OCI-LY3 (cell line): ENCODE data around the gene PPP6R1.
"Not testable (repeated sequence)": the region's sequence is repeated elsewhere in the genome, so short reads cannot be mapped to it uniquely, and the experiment has no call there.

Source experiments
- H2AFZ ChIP-seq: fragments of 200-600, 300-600 bp; shearing (Covaris generic); 2 replicates; pipeline ENCODE4 v1.6.0; 2014; ENCODE audit warnings: antibody characterized with exemption, low read depth, low read length
- H3K27ac ChIP-seq: fragments of 200-600, 300-600 bp; sonication (generic); 2 replicates; pipeline ENCODE4 v1.5.1; 2014; ENCODE audit warnings: mild to moderate bottlenecking, low read length, moderate library complexity, mixed read lengths
- H3K27me3 ChIP-seq: fragments of 200-600, 300-600 bp; sonication (generic); 2 replicates; pipeline ENCODE4 v1.6.1; 2014; ENCODE audit warnings: low read depth, low read length, mixed read lengths
- H3K36me3 ChIP-seq: fragments of 200-600, 300-600 bp; sonication (generic); replicated peaks from 2 replicates; pipeline ENCODE3; 2014; ENCODE audit warnings: low read depth, low read length, mixed read lengths
- H3K4me1 ChIP-seq: fragments of 300-600, 200-600 bp; sonication (generic); 2 replicates; pipeline ENCODE4 v1.6.1; 2014; ENCODE audit warnings: low read length, mixed read lengths
- H3K4me2 ChIP-seq: fragments of 200-600, 300-600 bp; sonication (generic); 2 replicates; pipeline ENCODE4 v1.6.1; 2014; ENCODE audit warnings: low read length, mixed read lengths
- H3K4me3 ChIP-seq: fragments of 300-600, 200-600 bp; sonication (generic); 2 replicates; pipeline ENCODE4 v1.5.1; 2014; ENCODE audit warnings: antibody characterized with exemption, mild to moderate bottlenecking, low read length, moderate library complexity
- H3K79me2 ChIP-seq: fragments of 300-600, 200-600 bp; shearing (Covaris generic); 2 replicates; pipeline ENCODE4 v1.6.1; 2014; ENCODE audit warnings: mild to moderate bottlenecking, low read length, mixed read lengths
- H3K9ac ChIP-seq: fragments of 300-600, 200-600 bp; shearing (Covaris generic); 2 replicates; pipeline ENCODE4 v1.6.0; 2014; ENCODE audit warnings: mild to moderate bottlenecking, low read length, moderate library complexity
- H3K9me3 ChIP-seq: fragments of 200-600, 300-600 bp; shearing (Covaris generic); 2 replicates; pipeline ENCODE4 v1.6.1; 2014; ENCODE audit warnings: low read length, mixed read lengths; ENCODE audit not compliant: insufficient read depth
- H4K20me1 ChIP-seq: fragments of 200-600, 300-600 bp; sonication (generic); 2 replicates; pipeline ENCODE4 v1.6.1; 2016; ENCODE audit warnings: low read length, mixed read lengths; ENCODE audit not compliant: insufficient read depth
- CTCF ChIP-seq: fragments of 200-600, 300-600 bp; sonication (generic); IDR thresholded peaks from 2 replicates; pipeline ENCODE4 v1.5.1; 2014; ENCODE audit warnings: antibody characterized with exemption, low read length, low read depth
- EZH2phosphoT487 ChIP-seq: fragments of 200-600 bp; shearing (Covaris generic); IDR thresholded peaks from 2 replicates; pipeline ENCODE4 v1.6.1; 2018; ENCODE audit warnings: antibody characterized with exemption, mixed run types, low read depth

PPP6R1 gene

GRCh38 chr19:55227241-55228014, 31.4 kb downstream of the PPP6R1 start:
- TF ChIP-seq CTCF (no peak), EZH2phosphoT487 (no peak)
- Histone ChIP-seq H3K4me2 (no peak overlapping the region), H4K20me1 (0 out of 2 replicates have a peak, but pooled peaks cover 2% of the 10 kb centered on the region), H3K27me3 (no peaks in the 10 kb centered on the region), H3K4me3 (no peak overlapping the region), H3K79me2 (peaks cover under 1% of the 10 kb centered on the region; the same call in 1 of the 2 replicates), H3K27ac (no peak overlapping the region), H3K36me3 (peaks cover 74% of the 10 kb centered on the region), H2AFZ (no peak overlapping the region), H3K9me3 (no peaks in the 10 kb centered on the region), H3K4me1 (no peaks in the 10 kb centered on the region), H3K9ac (no peak overlapping the region)

- H3K4me3 ChIP-seq = no peak overlapping the region
- no peaks in the 10 kb centered on the region for H4K20me1 ChIP-seq
- peaks cover 68% of the 10 kb centered on the region for H3K36me3 ChIP-seq
- no peaks in the 10 kb centered on the region for H3K9me3 ChIP-seq
- no peak overlapping the region for H3K4me2 ChIP-seq
- H3K9ac ChIP-seq = no peak overlapping the region
- H3K27ac ChIP-seq = no peak overlapping the region
- H3K27me3 ChIP-seq = no peaks in the 10 kb centered on the region
- no peak for TF ChIP-seq EZH2phosphoT487
- TF ChIP-seq CTCF = no peak
- H2AFZ ChIP-seq = no peak overlapping the region
- no peaks in the 10 kb centered on the region for H3K4me1 ChIP-seq
- no peaks in the 10 kb centered on the region for H3K79me2 ChIP-seq
Observed at GRCh38 chr19:55226788-55227187, 32.0 kb downstream of the PPP6R1 start.

- Histone ChIP-seq H3K9ac (no peak overlapping the region), H3K27me3 (no peaks in the 10 kb centered on the region), H3K4me3 (no peak overlapping the region), H3K27ac (no peak overlapping the region), H4K20me1 (no peaks in the 10 kb centered on the region), H3K4me1 (no peaks in the 10 kb centered on the region), H3K9me3 (no peaks in the 10 kb centered on the region), H3K79me2 (no peaks in the 10 kb centered on the region), H3K36me3 (peaks cover 69% of the 10 kb centered on the region), H2AFZ (no peak overlapping the region), H3K4me2 (no peak overlapping the region)
- TF ChIP-seq EZH2phosphoT487 = no peak
- no peak for TF ChIP-seq CTCF
Observed at GRCh38 chr19:55226273-55226672, 32.5 kb downstream of the PPP6R1 start.

GRCh38 chr19:55225415-55225958, 33.3 kb downstream of the PPP6R1 start:
- Histone ChIP-seq H3K4me3 (no peak overlapping the region), H3K9me3 (no peaks in the 10 kb centered on the region), H3K9ac (no peak overlapping the region), H3K36me3 (peaks cover 71% of the 10 kb centered on the region), H3K4me1 (no peaks in the 10 kb centered on the region), H2AFZ (no peak overlapping the region), H3K27ac (no peak overlapping the region), H4K20me1 (no peaks in the 10 kb centered on the region), H3K27me3 (no peaks in the 10 kb centered on the region), H3K79me2 (no peaks in the 10 kb centered on the region), H3K4me2 (no peak overlapping the region)
- TF ChIP-seq CTCF (no peak), EZH2phosphoT487 (no peak)

- H3K9me3 ChIP-seq, H3K4me2 ChIP-seq, H3K4me3 ChIP-seq, H3K9ac ChIP-seq, H4K20me1 ChIP-seq, H3K79me2 ChIP-seq, H3K27ac ChIP-seq, H2AFZ ChIP-seq, H3K4me1 ChIP-seq, H3K27me3 ChIP-seq: not testable (repeated sequence)
- peaks cover 76% of the 10 kb centered on the region for H3K36me3 ChIP-seq
Observed at GRCh38 chr19:55224679-55225414, 34.0 kb downstream of the PPP6R1 start.
